Measurements from ENCODE around the gene EIF5A.
A peak's percentile ranks its signal among the peaks of the same experiment; 100 is the strongest.

EIF5A gene

GRCh38 chr17:7355053-7355452 lies 47.6 kb downstream of the EIF5A start, which contains the start of gene TMEM95:
TSS of gene TMEM95 (plus strand) at chr17:7355156. CDS start at chr17:7355205, 49 bp downstream.
- H3K4me3 ChIP-seq (ENCODE audit: low read depth, low read length): no peak within 1 kb of the TSS
- TF ChIP-seq CTCF (IDR thresholded peaks at IDR 0.05; ENCODE audit: borderline replicate concordance, insufficient read depth, low read depth, low read length): no peak

- TF ChIP-seq CTCF (IDR thresholded peaks at IDR 0.05; ENCODE audit: borderline replicate concordance, insufficient read depth, low read depth, low read length): no peak
- H3K4me3 ChIP-seq (ENCODE audit: low read depth, low read length): no peak overlapping the region
Measured at GRCh38 chr17:7355573-7355972, 48.1 kb downstream of the EIF5A start.

DNA sequence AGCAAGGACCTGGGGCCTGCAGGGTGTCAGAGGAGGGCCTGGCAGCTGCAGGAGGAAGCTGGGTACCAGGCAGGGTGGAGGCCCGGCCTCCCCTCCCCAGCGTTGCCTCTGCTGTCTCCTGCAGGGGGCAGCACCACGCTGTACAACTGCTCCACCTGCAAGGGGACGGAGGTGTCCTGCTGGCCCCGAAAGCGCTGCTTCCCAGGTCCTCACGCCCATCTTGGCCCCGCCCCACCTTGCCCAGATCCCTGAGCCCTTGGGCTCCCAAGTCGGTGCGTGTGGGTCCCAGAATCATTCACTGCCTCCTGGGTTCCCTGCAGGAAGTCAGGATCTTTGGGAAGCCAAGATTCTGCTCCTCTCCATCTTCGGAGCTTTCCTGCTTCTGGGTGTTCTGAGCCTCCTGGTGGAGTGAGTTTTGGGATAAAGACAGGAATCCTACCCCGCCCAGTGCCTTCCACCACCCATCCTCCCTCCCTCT lies 48.7 kb downstream of the EIF5A start:
- H3K4me3 ChIP-seq (ENCODE audit: low read depth, low read length): no peak overlapping the region

DNA sequence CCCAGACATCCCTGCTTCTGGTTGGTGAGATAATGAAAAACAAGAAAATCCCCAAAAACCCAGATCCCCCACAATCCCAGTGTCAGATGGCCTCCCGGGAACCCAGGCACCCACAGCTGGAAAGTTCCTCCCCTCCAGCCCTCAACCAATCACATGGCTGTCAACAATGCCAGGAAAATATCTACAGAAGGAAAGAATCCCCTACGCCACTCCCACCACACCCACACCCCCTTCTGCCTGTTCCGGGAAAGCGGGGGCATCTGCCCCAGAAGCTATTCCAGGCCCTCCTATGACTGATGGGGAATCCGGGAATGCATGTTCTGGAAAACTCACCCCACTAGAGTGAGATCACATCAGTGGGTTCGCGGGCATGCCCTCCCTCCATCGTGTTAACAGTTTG lies 49.3 kb downstream of the EIF5A start:
- no peak overlapping the region for H3K4me3 ChIP-seq (ENCODE audit: low read depth, low read length)
- no peak for TF ChIP-seq CTCF (IDR thresholded peaks at IDR 0.05; ENCODE audit: borderline replicate concordance, insufficient read depth, low read depth, low read length)

More for the DNA sequence above, 48.7 kb downstream of the EIF5A start:
- TF ChIP-seq CTCF (IDR thresholded peaks at IDR 0.05; ENCODE audit: borderline replicate concordance, insufficient read depth, low read depth, low read length): peak; percentile 95

- H3K4me3 ChIP-seq (ENCODE audit: low read depth, low read length): no peak overlapping the region
- no peak for TF ChIP-seq CTCF (IDR thresholded peaks at IDR 0.05; ENCODE audit: borderline replicate concordance, insufficient read depth, low read depth, low read length)
Measured at GRCh38 chr17:7357381-7357780, 50.0 kb downstream of the EIF5A start.

- no peak for TF ChIP-seq CTCF (IDR thresholded peaks at IDR 0.05; ENCODE audit: borderline replicate concordance, insufficient read depth, low read depth, low read length)
- H3K4me3 ChIP-seq (ENCODE audit: low read depth, low read length): no peak overlapping the region
Measured at GRCh38 chr17:7361906-7362305, 54.5 kb downstream of the EIF5A start.

All from GM12875 (cell line).